T-helper 1 cell (primary cell): ENCODE measurements around the gene ZNF808.
A peak's percentile ranks its signal among the peaks of the same experiment; 100 is the strongest.
"Not testable (repeated sequence)": the region's sequence is repeated elsewhere in the genome, so short reads cannot be mapped to it uniquely, and the experiment has no call there.

Experiments used
- DNase-seq, 5 donors: peaks; one replicate each; pipeline ENCODE4 v3.0.0-alpha.2; 2012 to 2020
- total RNA-seq, 4 donors: gene quantifications; one replicate each; lab custom pipeline; 2026; lab: John Stamatoyannopoulos, UW

Gene ZNF808
- total RNA-seq: 25.6 to 46.1 (median 42.5) reads per million in 4 donors

- peak; percentile 93 to 97 (median 97) for DNase-seq
These were observed at the start of gene ZNF808 for GRCh38 chr19:52527134-52527955. Gene ZNF808, plus strand, starts transcription at chr19:52527668. Its CDS starts 15,617 bp downstream, at chr19:52543285.

- not testable (repeated sequence) for DNase-seq
These were observed 43.2 kb upstream of the ZNF808 start for GRCh38 chr19:52484111-52484743.

GRCh38 chr19:52485064-52485463, 42.4 kb upstream of the ZNF808 start:
- not testable (repeated sequence) for DNase-seq

GRCh38 chr19:52485561-52486240, 41.8 kb upstream of the ZNF808 start:
- not testable (repeated sequence) for DNase-seq

GRCh38 chr19:52492201-52492993, 35.1 kb upstream of the ZNF808 start:
- DNase-seq: no peak

- DNase-seq: no peak
These were observed 34.4 kb upstream of the ZNF808 start for GRCh38 chr19:52492994-52493470.

- no peak for DNase-seq
These were observed 33.0 kb upstream of the ZNF808 start for GRCh38 chr19:52494518-52494917.

GRCh38 chr19:52498571-52498970, 28.9 kb upstream of the ZNF808 start:
- DNase-seq: no peak

- DNase-seq: not testable (repeated sequence)
These were observed 27.0 kb upstream of the ZNF808 start for GRCh38 chr19:52500474-52500873.

- not testable (repeated sequence) for DNase-seq
These were observed 26.5 kb upstream of the ZNF808 start for GRCh38 chr19:52500991-52501390.

- DNase-seq: no peak
These were observed 20.2 kb upstream of the ZNF808 start for GRCh38 chr19:52507266-52507665.

- no peak for DNase-seq
These were observed 11.3 kb upstream of the ZNF808 start for GRCh38 chr19:52516191-52516590.

- no peak for DNase-seq
These were observed 8.8 kb upstream of the ZNF808 start for GRCh38 chr19:52518646-52519045.

- not testable (repeated sequence) for DNase-seq
These were observed 8.3 kb upstream of the ZNF808 start for GRCh38 chr19:52519175-52519574.

GRCh38 chr19:52520013-52520412, 7.5 kb upstream of the ZNF808 start:
- DNase-seq: no peak

- no peak for DNase-seq
These were observed 4.9 kb upstream of the ZNF808 start for GRCh38 chr19:52522551-52522950.

GRCh38 chr19:52524086-52524485, 3.4 kb upstream of the ZNF808 start:
- DNase-seq: no peak

GRCh38 chr19:52527956-52528351, 486 bp downstream of the ZNF808 start:
- no peak for DNase-seq

GRCh38 chr19:52532480-52532879, 5.0 kb downstream of the ZNF808 start:
- no peak for DNase-seq

GRCh38 chr19:52533901-52534300, 6.4 kb downstream of the ZNF808 start:
- no peak for DNase-seq

- DNase-seq: peak in 2 of 5 donors; percentile 5 to 8
These were observed 7.9 kb downstream of the ZNF808 start for GRCh38 chr19:52535385-52535770.

- DNase-seq: peak; percentile 86 to 92 (median 90)
These were observed 8.4 kb downstream of the ZNF808 start for GRCh38 chr19:52535771-52536447.
